ENCODE data around the gene ZMIZ1.

- TF ChIP-seq SUZ12 (IDR thresholded peaks at IDR 0.05; ENCODE audit: extremely low read depth, insufficient read depth, insufficient read length): no peak
- TF ChIP-seq YY1 (IDR thresholded peaks at IDR 0.05; ENCODE audit: insufficient read depth, insufficient read length): no peak
These were observed 121.2 kb downstream of the ZMIZ1 start for GRCh38 chr10:79189853-79190435.

Data from NT2/D1 (cell line).